HG03064 (cell line): ENCODE measurements around the gene SLC4A5.
"Not testable (repeated sequence)": the region's sequence is repeated elsewhere in the genome, so short reads cannot be mapped to it uniquely, and the experiment has no call there.

ENCODE experiments used
- ATAC-seq: cut with Tn5 transposase; IDR thresholded peaks from one replicate; pipeline ENCODE4 v1.9.1; 2021; ENCODE audit warnings: low read depth; ENCODE audit not compliant: unreplicated experiment

SLC4A5 gene

GRCh38 chr2:74212702-74213410, 130.4 kb downstream of the SLC4A5 start:
- no peak for ATAC-seq

GRCh38 chr2:74206180-74206688, 137.0 kb downstream of the SLC4A5 start:
- ATAC-seq: peak; percentile 85

- no peak for ATAC-seq
Observed at GRCh38 chr2:74205596-74205995, 137.6 kb downstream of the SLC4A5 start.

- no peak for ATAC-seq
Observed at GRCh38 chr2:74205113-74205512, 138.1 kb downstream of the SLC4A5 start.

GRCh38 chr2:74204436-74204835, 138.8 kb downstream of the SLC4A5 start:
- no peak for ATAC-seq

- ATAC-seq: no peak
Observed at GRCh38 chr2:74201596-74201995, 141.6 kb downstream of the SLC4A5 start.

GRCh38 chr2:74201196-74201595, 142.0 kb downstream of the SLC4A5 start:
- ATAC-seq: no peak

- no peak for ATAC-seq
Observed at GRCh38 chr2:74199871-74200305, 143.3 kb downstream of the SLC4A5 start.

- ATAC-seq: no peak
Observed at GRCh38 chr2:74199275-74199701, 143.9 kb downstream of the SLC4A5 start.

GRCh38 chr2:74198461-74199274, 144.5 kb downstream of the SLC4A5 start, which contains the start of gene MTHFD2:
Gene MTHFD2 (plus strand): TSS chr2:74198615. CDS start chr2:74198642, 27 bp downstream.
- peak; percentile 88 for ATAC-seq

GRCh38 chr2:74198023-74198460, 145.2 kb downstream of the SLC4A5 start:
- ATAC-seq: no peak

GRCh38 chr2:74197049-74197448, 146.2 kb downstream of the SLC4A5 start:
- no peak for ATAC-seq

- no peak for ATAC-seq
Observed at GRCh38 chr2:74194799-74195198, 148.4 kb downstream of the SLC4A5 start.

- ATAC-seq: no peak
Observed at GRCh38 chr2:74191596-74192380, 151.4 kb downstream of the SLC4A5 start.

GRCh38 chr2:74188696-74189095, 154.5 kb downstream of the SLC4A5 start:
- ATAC-seq: no peak

- ATAC-seq: no peak
Observed at GRCh38 chr2:74188018-74188601, 155.1 kb downstream of the SLC4A5 start.

- ATAC-seq: not testable (repeated sequence)
Observed at GRCh38 chr2:74186706-74187105, 156.5 kb downstream of the SLC4A5 start.

- peak; percentile 44 for ATAC-seq
Observed at GRCh38 chr2:74186038-74186437, 157.2 kb downstream of the SLC4A5 start.

GRCh38 chr2:74183878-74184277, 159.3 kb downstream of the SLC4A5 start:
- no peak for ATAC-seq

GRCh38 chr2:74181739-74182138, 161.5 kb downstream of the SLC4A5 start:
- no peak for ATAC-seq
